Dermis blood vessel endothelial cell (primary cell): ENCODE results near the gene DPP6. TPM values are rescaled to one million over a fixed set of nuclear protein-coding genes. Genes with fewer than 3 reads are reported as not detected.
"Not testable (repeated sequence)": the region's sequence is repeated elsewhere in the genome, so short reads cannot be mapped to it uniquely, and the experiment has no call there.

Experiments
- DNase-seq: peaks from one replicate; pipeline ENCODE4 v3.0.0; 2010
- total RNA-seq: library from RNA; depleted of rRNA; stranded (reverse); fragments of >200 nt; gene quantifications from 2 replicates; pipeline ENCODE4 v1.2.3, GENCODE V29; 2014

Gene DPP6
- total RNA-seq, 1 donor from 2014 or later = not detected

DNA sequence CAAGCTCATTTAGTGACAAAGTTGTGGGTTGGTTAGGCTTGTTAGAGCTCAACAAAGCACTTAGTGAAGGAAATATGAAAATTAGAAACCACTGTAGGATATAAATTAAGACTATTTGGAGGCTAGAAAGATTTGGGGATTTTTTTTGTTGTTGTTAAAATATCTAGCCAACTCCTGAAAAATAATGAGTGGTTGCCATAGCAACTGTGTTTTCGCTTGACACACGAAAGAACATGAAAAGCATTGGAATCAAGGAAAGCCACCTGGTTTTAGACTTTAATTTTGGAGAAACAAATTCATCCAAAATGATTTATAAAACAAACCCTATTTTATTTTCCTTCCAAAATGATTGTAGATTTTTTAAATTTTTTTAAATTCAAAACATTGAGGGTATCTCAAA, 26.3 kb downstream of the DPP6 start:
- not testable (repeated sequence) for DNase-seq

- not testable (repeated sequence) for DNase-seq
Observed at GRCh38 chr7:154080249-154080648, 28.1 kb downstream of the DPP6 start.

- not testable (repeated sequence) for DNase-seq
Observed at GRCh38 chr7:154087037-154087725, 35.0 kb downstream of the DPP6 start.

GRCh38 chr7:154092093-154092492, 39.9 kb downstream of the DPP6 start:
- DNase-seq = not testable (repeated sequence)

- DNase-seq = not testable (repeated sequence)
Observed at GRCh38 chr7:154095201-154095600, 43.0 kb downstream of the DPP6 start.

GRCh38 chr7:154105063-154105462, 52.9 kb downstream of the DPP6 start:
- not testable (repeated sequence) for DNase-seq

DNA sequence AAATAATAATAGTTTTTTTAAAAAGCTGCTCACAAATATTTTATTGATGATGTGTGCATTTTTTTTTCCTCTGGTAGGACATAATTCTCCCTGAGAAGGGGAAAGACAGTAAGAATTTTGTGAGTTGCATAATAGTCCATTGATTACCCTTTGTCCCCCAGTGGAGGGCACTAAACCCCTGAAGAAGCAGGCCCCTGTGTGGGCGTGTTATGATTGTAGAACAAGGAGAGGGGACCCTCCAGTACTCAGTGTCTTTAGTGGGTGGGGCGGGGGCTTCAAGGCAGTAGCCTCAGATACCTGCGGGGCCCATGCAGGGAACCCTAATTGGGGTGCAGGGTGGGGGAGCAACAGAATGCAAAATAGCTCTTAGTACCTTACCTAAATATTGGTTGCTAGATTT, 57.4 kb downstream of the DPP6 start:
- DNase-seq = not testable (repeated sequence)

- not testable (repeated sequence) for DNase-seq
Observed at GRCh38 chr7:154113732-154114351, 61.6 kb downstream of the DPP6 start.

GRCh38 chr7:154117411-154118390, 65.5 kb downstream of the DPP6 start:
- DNase-seq = not testable (repeated sequence)

- DNase-seq = not testable (repeated sequence)
Observed at GRCh38 chr7:154120825-154121224, 68.6 kb downstream of the DPP6 start.

- not testable (repeated sequence) for DNase-seq
Observed at GRCh38 chr7:154122720-154123119, 70.5 kb downstream of the DPP6 start.

- DNase-seq = not testable (repeated sequence)
Observed at GRCh38 chr7:154123397-154123796, 71.2 kb downstream of the DPP6 start.

GRCh38 chr7:154129142-154129541, 76.9 kb downstream of the DPP6 start:
- not testable (repeated sequence) for DNase-seq

DNA sequence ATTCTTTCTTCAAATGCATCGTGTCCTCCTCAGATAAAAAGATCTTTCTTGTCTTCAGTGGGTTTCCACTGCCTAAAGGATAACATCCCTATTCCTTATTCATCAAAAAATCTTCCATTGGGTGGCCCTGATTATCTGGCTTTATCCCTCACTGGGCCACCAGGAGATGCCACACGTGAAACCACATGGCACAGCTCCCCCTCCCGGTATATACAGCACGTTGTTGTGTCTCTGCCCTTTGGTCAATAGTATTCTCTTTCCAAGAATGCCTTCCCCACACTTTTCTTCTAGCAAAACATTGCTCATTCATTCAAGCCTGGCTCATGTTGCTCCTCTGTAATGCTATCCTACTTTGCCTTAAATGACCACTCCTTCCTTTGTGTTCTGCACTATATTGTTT, 80.4 kb downstream of the DPP6 start:
- DNase-seq = not testable (repeated sequence)

GRCh38 chr7:154133703-154134277, 81.6 kb downstream of the DPP6 start:
- not testable (repeated sequence) for DNase-seq

GRCh38 chr7:154134698-154135097, 82.5 kb downstream of the DPP6 start:
- not testable (repeated sequence) for DNase-seq

DNA sequence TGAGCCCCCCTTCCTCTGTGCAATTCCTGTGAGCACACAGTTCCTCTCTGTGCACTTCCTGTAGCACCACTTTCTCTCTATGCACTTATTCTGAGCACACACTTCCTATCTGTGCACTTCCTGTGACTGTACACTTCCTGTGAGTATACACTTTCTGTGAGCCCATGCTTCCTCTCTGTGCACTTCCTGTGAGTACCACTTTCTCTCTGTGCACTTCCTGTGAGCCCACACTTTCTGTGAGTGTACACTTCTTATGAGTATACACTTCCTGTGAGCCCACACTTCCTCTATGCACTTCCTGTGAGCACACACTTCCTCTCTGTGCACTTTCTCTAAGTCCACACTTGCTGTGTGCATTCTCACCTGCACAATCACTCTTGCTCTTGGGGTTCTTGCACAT, 83.4 kb downstream of the DPP6 start:
- DNase-seq = not testable (repeated sequence)

- not testable (repeated sequence) for DNase-seq
Observed at GRCh38 chr7:154145922-154146706, 93.9 kb downstream of the DPP6 start.

DNA sequence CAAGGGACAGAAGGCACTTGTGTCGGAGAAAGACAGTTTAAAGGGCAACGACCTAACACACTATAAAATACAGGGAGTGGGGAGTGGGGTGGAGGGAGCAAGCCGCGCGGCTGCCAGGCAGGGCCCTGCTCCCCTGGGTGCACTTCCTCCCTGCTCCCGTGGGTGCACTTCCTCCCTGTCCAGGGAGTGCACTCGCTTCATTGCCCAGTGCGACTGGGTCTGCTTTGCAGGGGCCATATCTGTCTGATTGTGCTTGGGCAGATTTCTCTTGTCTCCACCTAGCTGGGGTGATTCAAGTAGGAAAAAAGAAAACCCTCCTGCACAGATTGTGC, 94.5 kb downstream of the DPP6 start:
- DNase-seq = not testable (repeated sequence)

- DNase-seq = not testable (repeated sequence)
Observed at GRCh38 chr7:154148791-154149516, 96.8 kb downstream of the DPP6 start.

DNA sequence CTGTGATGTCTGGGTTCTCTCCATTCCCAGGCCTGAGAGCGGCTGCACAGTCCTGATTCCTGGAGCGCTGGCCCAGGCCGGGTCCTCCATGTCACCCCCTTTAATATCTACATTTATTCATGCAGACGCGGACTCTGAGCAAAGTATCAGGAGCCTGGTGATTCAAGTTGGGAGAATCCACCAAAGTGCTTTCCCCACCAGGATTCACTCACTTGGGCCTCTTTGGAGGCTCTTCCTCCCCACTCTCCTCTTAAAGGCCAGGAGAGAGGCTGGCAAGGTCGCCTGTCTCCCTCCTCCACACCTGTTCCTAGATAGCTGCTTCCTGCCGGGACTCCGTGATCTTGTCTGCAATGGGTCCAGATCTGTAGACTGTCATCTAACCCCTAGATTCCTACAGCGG, 98.5 kb downstream of the DPP6 start:
- DNase-seq = not testable (repeated sequence)
